ENCODE measurements around the gene VPS45. TPM values are rescaled to one million over a fixed set of nuclear protein-coding genes. Genes with fewer than 3 reads are reported as not detected.

The VPS45 gene
- total RNA-seq, 1 experiment from 2014 or later, result 51.3 TPM

- H3K27me3 ChIP-seq (replicated peaks; ENCODE audit: insufficient read depth, low read depth, low read length, poor library complexity), result no peaks in the 10 kb centered on the region
- BruUV-seq (replicated peaks), result no TSS peak
- no peaks in the 10 kb centered on the region for H3K9me3 ChIP-seq (ENCODE audit: low read depth, low read length, poor library complexity, severe bottlenecking)
- ChIA-PET CTCF (no interaction called here), POLR2A (ENCODE audit: low non-redundant PET) (no interaction called here)
- no peak for DNase-seq (ENCODE audit: low spot score)
- no peaks in the 10 kb centered on the region for H3K36me3 ChIP-seq (ENCODE audit: insufficient read depth, low read length, poor library complexity, severe bottlenecking)
- intact Hi-C loops (cut with micrococcal nuclease; ENCODE audit: unreplicated experiment), result no loop called here
- H3K4me1 ChIP-seq (ENCODE audit: insufficient read depth, low read length, poor library complexity, severe bottlenecking), result peaks cover 23% of the 10 kb centered on the region
- TF ChIP-seq CTCF (conservative IDR thresholded peaks at IDR 0.05; ENCODE audit: low read depth, low read length), result no peak
- no peak for TF ChIP-seq EZH2 (IDR thresholded peaks at IDR 0.05; ENCODE audit: borderline replicate concordance, low read depth, low read length, poor library complexity, severe bottlenecking)
- no peak overlapping the region for H3K4me3 ChIP-seq (ENCODE audit: low read depth, low read length, poor library complexity, severe bottlenecking)
- H3K27ac ChIP-seq (ENCODE audit: low read depth, low read length, poor library complexity, severe bottlenecking), result peak overlapping the region; percentile 65
Measured at GRCh38 chr1:150062113-150062512, 5.5 kb upstream of the VPS45 start.

- peak overlapping the region; percentile 67 for H3K4me3 ChIP-seq (ENCODE audit: low read depth, low read length, poor library complexity, severe bottlenecking)
Measured at GRCh38 chr1:150065184-150065871, 2.2 kb upstream of the VPS45 start.

GRCh38 chr1:150066328-150066727 lies 1.2 kb upstream of the VPS45 start:
- Histone ChIP-seq H3K27me3 (replicated peaks; ENCODE audit: insufficient read depth, low read depth, low read length, poor library complexity) (no peaks in the 10 kb centered on the region), H3K27ac (ENCODE audit: low read depth, low read length, poor library complexity, severe bottlenecking) (peak overlapping the region; percentile 97), H3K9me3 (ENCODE audit: low read depth, low read length, poor library complexity, severe bottlenecking) (no peaks in the 10 kb centered on the region), H3K36me3 (ENCODE audit: insufficient read depth, low read length, poor library complexity, severe bottlenecking) (peaks cover 9% of the 10 kb centered on the region), H3K4me3 (ENCODE audit: low read depth, low read length, poor library complexity, severe bottlenecking) (peak overlapping the region; percentile 67), H3K4me1 (ENCODE audit: insufficient read depth, low read length, poor library complexity, severe bottlenecking) (peaks cover 31% of the 10 kb centered on the region)
- ChIA-PET CTCF (no interaction called here), POLR2A (ENCODE audit: low non-redundant PET) (no interaction called here)
- BruUV-seq (replicated peaks), result no TSS peak
- TF ChIP-seq CTCF (conservative IDR thresholded peaks at IDR 0.05; ENCODE audit: low read depth, low read length), result no peak
- TF ChIP-seq EZH2 (IDR thresholded peaks at IDR 0.05; ENCODE audit: borderline replicate concordance, low read depth, low read length, poor library complexity, severe bottlenecking), result no peak
- DNase-seq (ENCODE audit: low spot score), result no peak
- intact Hi-C loops (cut with micrococcal nuclease; ENCODE audit: unreplicated experiment), result loop anchor here (2.0 kb wide), 1 partner anchor 180 kb away; a partner anchor contains a TSS

More at GRCh38 chr1:150065184-150065871, 2.2 kb upstream of the VPS45 start:
- POLR2A ChIA-PET (ENCODE audit: low non-redundant PET), result interaction anchor here (0.5 kb wide), 1 partner anchor 29 kb away, joined by 3 read pairs; no protein-coding TSS in a partner anchor
- CTCF ChIA-PET, result no interaction called here
- no peaks in the 10 kb centered on the region for H3K9me3 ChIP-seq (ENCODE audit: low read depth, low read length, poor library complexity, severe bottlenecking)
- no TSS peak for BruUV-seq (replicated peaks)
- intact Hi-C loops (cut with micrococcal nuclease; ENCODE audit: unreplicated experiment), result no loop called here
- H3K4me1 ChIP-seq (ENCODE audit: insufficient read depth, low read length, poor library complexity, severe bottlenecking), result peaks cover 34% of the 10 kb centered on the region
- H3K27ac ChIP-seq (ENCODE audit: low read depth, low read length, poor library complexity, severe bottlenecking), result peak overlapping the region; percentile 97
- no peaks in the 10 kb centered on the region for H3K27me3 ChIP-seq (replicated peaks; ENCODE audit: insufficient read depth, low read depth, low read length, poor library complexity)
- TF ChIP-seq EZH2 (IDR thresholded peaks at IDR 0.05; ENCODE audit: borderline replicate concordance, low read depth, low read length, poor library complexity, severe bottlenecking), result no peak
- TF ChIP-seq CTCF (conservative IDR thresholded peaks at IDR 0.05; ENCODE audit: low read depth, low read length), result no peak
- DNase-seq (ENCODE audit: low spot score), result peak; percentile 51
- peaks cover 9% of the 10 kb centered on the region for H3K36me3 ChIP-seq (ENCODE audit: insufficient read depth, low read length, poor library complexity, severe bottlenecking)
